ENCODE data around the gene ARRB1. TPM values are rescaled to one million over a fixed set of nuclear protein-coding genes. Genes with fewer than 3 reads are reported as not detected.

ARRB1 gene
- polyA plus RNA-seq, 1 of the 3 experiments (the other 2 are of a cell fraction), result 7.0 TPM

DNA sequence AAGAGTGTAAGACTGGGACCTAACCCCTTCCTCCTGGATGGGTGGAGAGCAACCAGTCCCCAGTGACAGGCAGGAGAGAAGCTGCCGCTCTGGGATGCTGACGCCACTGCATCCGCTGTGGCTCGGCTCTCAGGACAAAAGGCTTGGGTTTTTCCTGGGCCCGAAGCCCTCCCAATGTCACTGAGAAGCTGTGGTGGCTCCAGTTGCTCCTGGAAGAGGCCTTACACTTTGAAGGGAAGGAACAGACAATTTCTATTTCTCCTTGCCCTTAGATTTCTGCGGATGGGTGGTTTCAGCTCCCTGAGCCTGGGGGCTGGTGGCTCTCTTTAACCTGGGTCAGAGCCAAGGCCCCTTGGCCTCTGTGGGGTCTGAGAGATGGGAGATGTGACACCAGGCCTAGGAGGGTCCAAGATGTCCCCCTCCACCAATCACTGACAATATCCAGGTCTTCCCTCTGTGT lies 89.5 kb downstream of the ARRB1 start:
- no peak for TF ChIP-seq GABPA (IDR thresholded peaks at IDR 0.05; ENCODE audit: low read depth)
- TF ChIP-seq MAX (IDR thresholded peaks at IDR 0.05; ENCODE audit: low read depth), result no peak
- TF ChIP-seq EP300 (IDR thresholded peaks at IDR 0.05; ENCODE audit: borderline replicate concordance in 1 of 2, low read depth in 1 of 2, low read length in 1 of 2), result no peak
- no peak for TF ChIP-seq FOXM1 (IDR thresholded peaks at IDR 0.05; ENCODE audit: low read depth)
- no peak for TF ChIP-seq FOXJ3 (CRISPR knock-in tag; IDR thresholded peaks at IDR 0.05)
- no peak for TF ChIP-seq MEF2A (IDR thresholded peaks at IDR 0.05; ENCODE audit: borderline replicate concordance, low read depth)
- TF ChIP-seq ZBTB33 (IDR thresholded peaks at IDR 0.05; ENCODE audit: borderline replicate concordance, low read depth), result no peak
- no peak for TF ChIP-seq NFIC (IDR thresholded peaks at IDR 0.05; ENCODE audit: borderline replicate concordance)
- TF ChIP-seq, protein P1, sequence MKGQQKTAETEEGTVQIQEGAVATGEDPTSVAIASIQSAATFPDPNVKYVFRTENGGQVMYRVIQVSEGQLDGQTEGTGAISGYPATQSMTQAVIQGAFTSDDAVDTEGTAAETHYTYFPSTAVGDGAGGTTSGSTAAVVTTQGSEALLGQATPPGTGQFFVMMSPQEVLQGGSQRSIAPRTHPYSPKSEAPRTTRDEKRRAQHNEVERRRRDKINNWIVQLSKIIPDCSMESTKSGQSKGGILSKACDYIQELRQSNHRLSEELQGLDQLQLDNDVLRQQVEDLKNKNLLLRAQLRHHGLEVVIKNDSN (IDR thresholded peaks at IDR 0.05; ENCODE audit: borderline replicate concordance, low read depth), result no peak
- no peak for TF ChIP-seq TEAD4 (IDR thresholded peaks at IDR 0.05; ENCODE audit: borderline replicate concordance, insufficient read depth)
- TF ChIP-seq, protein P2, sequence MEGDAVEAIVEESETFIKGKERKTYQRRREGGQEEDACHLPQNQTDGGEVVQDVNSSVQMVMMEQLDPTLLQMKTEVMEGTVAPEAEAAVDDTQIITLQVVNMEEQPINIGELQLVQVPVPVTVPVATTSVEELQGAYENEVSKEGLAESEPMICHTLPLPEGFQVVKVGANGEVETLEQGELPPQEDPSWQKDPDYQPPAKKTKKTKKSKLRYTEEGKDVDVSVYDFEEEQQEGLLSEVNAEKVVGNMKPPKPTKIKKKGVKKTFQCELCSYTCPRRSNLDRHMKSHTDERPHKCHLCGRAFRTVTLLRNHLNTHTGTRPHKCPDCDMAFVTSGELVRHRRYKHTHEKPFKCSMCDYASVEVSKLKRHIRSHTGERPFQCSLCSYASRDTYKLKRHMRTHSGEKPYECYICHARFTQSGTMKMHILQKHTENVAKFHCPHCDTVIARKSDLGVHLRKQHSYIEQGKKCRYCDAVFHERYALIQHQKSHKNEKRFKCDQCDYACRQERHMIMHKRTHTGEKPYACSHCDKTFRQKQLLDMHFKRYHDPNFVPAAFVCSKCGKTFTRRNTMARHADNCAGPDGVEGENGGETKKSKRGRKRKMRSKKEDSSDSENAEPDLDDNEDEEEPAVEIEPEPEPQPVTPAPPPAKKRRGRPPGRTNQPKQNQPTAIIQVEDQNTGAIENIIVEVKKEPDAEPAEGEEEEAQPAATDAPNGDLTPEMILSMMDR (IDR thresholded peaks at IDR 0.05), result no peak
- no peak for TF ChIP-seq EZH2phosphoT487 (IDR thresholded peaks at IDR 0.05; ENCODE audit: borderline replicate concordance, low read depth)
- TF ChIP-seq SIN3A (IDR thresholded peaks at IDR 0.05; ENCODE audit: borderline replicate concordance, low read depth, low read length), result no peak
- no peak for TF ChIP-seq RAD21 (IDR thresholded peaks at IDR 0.05; ENCODE audit: low read length)
- no peak for TF ChIP-seq POLR2AphosphoS5 (IDR thresholded peaks at IDR 0.05; ENCODE audit: low read depth, low read length)
- TF ChIP-seq MXI1 (IDR thresholded peaks at IDR 0.05; ENCODE audit: low read depth, low read length), result no peak
- no peak for TF ChIP-seq REST (IDR thresholded peaks at IDR 0.05; ENCODE audit: low read depth, low read length)
- TF ChIP-seq TCF12 (IDR thresholded peaks at IDR 0.05), result no peak
- no peak overlapping the region for H2AFZ ChIP-seq (ENCODE audit: low read depth)
- H3K9me3 ChIP-seq, result no peaks in the 10 kb centered on the region
- ChIA-PET CTCF (interaction anchor here (1.0 to 4.3 kb wide), 8 partner anchors 14 to 127 kb away, joined by 3 to 28 read pairs (median 4); no protein-coding TSS in a partner anchor), POLR2A (no interaction called here)
- H3K36me3 ChIP-seq (replicated peaks in 1 of 2; ENCODE audit: control insufficient read depth in 1 of 2, insufficient read depth in 2 of 2, low read length in 1 of 2), result no peaks in the 10 kb centered on the region
- H3K4me3 ChIP-seq (ENCODE audit: low read depth in 2 of 2, low read length in 1 of 2), result no peak overlapping the region
- H4K20me1 ChIP-seq (ENCODE audit: insufficient read depth), result no peaks in the 10 kb centered on the region
- no peaks in the 10 kb centered on the region for H3K79me2 ChIP-seq (ENCODE audit: insufficient read depth)
- H3K4me1 ChIP-seq (ENCODE audit: control insufficient read depth in 1 of 2, insufficient read depth in 2 of 2, low read depth in 1 of 2, low read length in 1 of 2), result peaks cover 0 to 12% of the 10 kb centered on the region in 2 experiments; a peak in 1 of 4 replicates
- H3K4me2 ChIP-seq, result no peak overlapping the region
- no peak overlapping the region for H3K27ac ChIP-seq (ENCODE audit: low read depth in 2 of 2, low read length in 1 of 2)
- H3K27me3 ChIP-seq (ENCODE audit: insufficient read depth), result no peaks in the 10 kb centered on the region; the same call in 1 of the 2 replicates
- no peak for DNase-seq
- no peaks in the 10 kb centered on the region for H3F3A ChIP-seq (replicated peaks; ENCODE audit: insufficient read depth)
- no peaks in the 10 kb centered on the region for H3K9me2 ChIP-seq
- 83% methylated on average over 2 of the region's 6 CpGs for WGBS (ENCODE audit: low lambda C conversion rate)
- H3K9ac ChIP-seq, result no peak overlapping the region

Measured in SK-N-SH (cell line).